HFFc6 (cell line): ENCODE results near the gene TXLNG. TPM values are rescaled to one million over a fixed set of nuclear protein-coding genes. Genes with fewer than 3 reads are reported as not detected.

Experiments used
- DNase-seq: peaks from one replicate; pipeline ENCODE4 v3.0.0-alpha.2; 2018
- H3K27ac Mint-ChIP-seq: 2 replicates; pipeline ENCODE4 v1.8.0; 2020; ENCODE audit warnings: mild to moderate bottlenecking, mixed read lengths
- H3K27me3 Mint-ChIP-seq: 2 replicates; pipeline ENCODE4 v1.8.0; 2021; ENCODE audit warnings: mild to moderate bottlenecking, moderate library complexity, mixed read lengths; ENCODE audit not compliant: insufficient read depth
- H3K36me3 Mint-ChIP-seq: 2 replicates; pipeline ENCODE4 v1.8.0; 2021; ENCODE audit warnings: low read depth, mixed read lengths
- H3K4me1 Mint-ChIP-seq: 2 replicates; pipeline ENCODE4 v1.8.0; 2020; ENCODE audit warnings: low read depth, mixed read lengths
- H3K4me3 Mint-ChIP-seq: 2 replicates; pipeline ENCODE4 v1.8.0; 2020; ENCODE audit warnings: mild to moderate bottlenecking, moderate library complexity, mixed read lengths
- H3K9me3 Mint-ChIP-seq: 2 replicates; pipeline ENCODE4 v1.8.0; 2020; ENCODE audit warnings: mild to moderate bottlenecking, mixed read lengths
- CTCF ChIP-seq: fragments of 200-600 bp; sonication (generic); IDR thresholded peaks from 2 replicates; pipeline ENCODE4 v1.5.0; 2021; ENCODE audit warnings: antibody characterized with exemption, mild to moderate bottlenecking
- total RNA-seq, 6 experiments: library from RNA; stranded (reverse); fragmentation: NEBNext Ultra II Directional; extraction: Animal tissue kit (Norgen Biotek cat#: 25700); gene quantifications; 2 replicates in 1 of 6; 3 replicates in 5 of 6; pipeline ENCODE4 v1.2.3, GENCODE V29; 2021

Gene TXLNG
- total RNA-seq, 6 experiments from 2014 or later = 6.8 to 7.8 (median 7.1) TPM

GRCh38 chrX:16828124-16828908, 42.0 kb downstream of the TXLNG start:
- TF ChIP-seq CTCF = no peak
- Mint-ChIP-seq H3K36me3 (no peaks in the 10 kb centered on the region), H3K4me3 (no peak overlapping the region), H3K27ac (peak overlapping the region; percentile 53; the same call in 1 of the 2 replicates), H3K9me3 (no peaks in the 10 kb centered on the region), H3K27me3 (no peaks in the 10 kb centered on the region; the same call in 1 of the 2 replicates), H3K4me1 (peaks cover 30% of the 10 kb centered on the region)
- DNase-seq = peak; percentile 3

- DNase-seq = no peak
- Mint-ChIP-seq H3K27me3 (no peaks in the 10 kb centered on the region), H3K36me3 (peaks cover 7% of the 10 kb centered on the region), H3K4me3 (no peak overlapping the region), H3K27ac (0 out of 2 replicates have a peak overlapping the region, but pooled peaks have one; percentile 28), H3K9me3 (no peaks in the 10 kb centered on the region), H3K4me1 (peaks cover 12% of the 10 kb centered on the region)
- no peak for TF ChIP-seq CTCF
These were observed 46.0 kb downstream of the TXLNG start for GRCh38 chrX:16832301-16832700.

DNA sequence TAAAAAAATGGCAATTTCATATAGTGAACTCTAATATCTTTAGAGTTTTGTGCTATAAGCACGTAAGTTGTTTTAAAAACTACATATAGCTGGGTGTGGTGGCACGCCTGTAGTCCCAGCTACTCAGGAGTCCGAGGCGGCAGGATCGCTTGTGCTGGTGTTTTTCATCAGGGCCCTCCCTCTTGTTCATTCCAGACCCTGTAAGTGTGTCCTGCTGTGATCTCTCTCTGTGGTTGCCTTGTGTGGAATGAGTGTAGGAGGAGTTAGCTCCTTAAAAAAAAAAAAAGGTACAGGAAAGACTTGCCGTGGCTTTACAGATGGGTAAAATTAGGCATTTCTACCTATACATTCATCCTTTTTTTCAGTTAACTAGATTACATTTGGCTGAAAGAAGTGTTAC, 48.5 kb downstream of the TXLNG start:
- no peak overlapping the region for H3K27ac Mint-ChIP-seq

GRCh38 chrX:16836371-16836770, 50.1 kb downstream of the TXLNG start:
- H3K36me3 Mint-ChIP-seq = peaks cover 13% of the 10 kb centered on the region
- TF ChIP-seq CTCF = peak; percentile 55
- H3K9me3 Mint-ChIP-seq = no peaks in the 10 kb centered on the region
- H3K4me1 Mint-ChIP-seq = peaks cover 36% of the 10 kb centered on the region
- no peaks in the 10 kb centered on the region for H3K27me3 Mint-ChIP-seq
- DNase-seq = no peak
- H3K27ac Mint-ChIP-seq = no peak overlapping the region
- no peak overlapping the region for H3K4me3 Mint-ChIP-seq

More for the DNA sequence above, 48.5 kb downstream of the TXLNG start:
- peaks cover 29% of the 10 kb centered on the region for H3K4me1 Mint-ChIP-seq
- no peak overlapping the region for H3K4me3 Mint-ChIP-seq
- peaks cover 13% of the 10 kb centered on the region for H3K36me3 Mint-ChIP-seq
- no peak for DNase-seq
- no peaks in the 10 kb centered on the region for H3K9me3 Mint-ChIP-seq
- TF ChIP-seq CTCF = no peak
- no peaks in the 10 kb centered on the region for H3K27me3 Mint-ChIP-seq

- TF ChIP-seq CTCF = no peak; the same call in 1 of the 2 replicates
- DNase-seq = peak; percentile 76
- H3K27ac Mint-ChIP-seq = peak overlapping the region; percentile 83
- H3K27me3 Mint-ChIP-seq = no peaks in the 10 kb centered on the region
- peaks cover 13% of the 10 kb centered on the region for H3K36me3 Mint-ChIP-seq
- peak overlapping the region; percentile 52 for H3K4me3 Mint-ChIP-seq
- no peaks in the 10 kb centered on the region for H3K9me3 Mint-ChIP-seq
- H3K4me1 Mint-ChIP-seq = peaks cover 41% of the 10 kb centered on the region
These were observed 52.2 kb downstream of the TXLNG start for GRCh38 chrX:16838202-16839066.
